Adipose tissue (tissue), 3 donors: ENCODE results near the gene HS1BP3. TPM values are rescaled to one million over a fixed set of nuclear protein-coding genes. Genes with fewer than 3 reads are reported as not detected.

Experiments
- H3K27ac ChIP-seq: one replicate; pipeline ENCODE4 v1.5.1; 2013; ENCODE audit warnings: low read depth, low read length
- WGBS, 3 donors: extraction: QIAGEN DNeasy Blood & Tissue Kit; methylation state at CpG; one replicate each; pipeline ENCODE4 v1.1.7; 2013; 5-methylcytosine and 5-hydroxymethylcytosine counted together
- polyA plus RNA-seq, 3 donors: library from polyadenylated mRNA; stranded (reverse); fragments of 200-250 nt; gene quantifications; one replicate each; pipeline ENCODE4 v1.2.3, GENCODE V29; 2013
- donor health status: healthy with polysubstance abuse.
- donor health status: Bipolar disorder and iron deficiency.
- donor health status: healthy.

The HS1BP3 gene, protein sequence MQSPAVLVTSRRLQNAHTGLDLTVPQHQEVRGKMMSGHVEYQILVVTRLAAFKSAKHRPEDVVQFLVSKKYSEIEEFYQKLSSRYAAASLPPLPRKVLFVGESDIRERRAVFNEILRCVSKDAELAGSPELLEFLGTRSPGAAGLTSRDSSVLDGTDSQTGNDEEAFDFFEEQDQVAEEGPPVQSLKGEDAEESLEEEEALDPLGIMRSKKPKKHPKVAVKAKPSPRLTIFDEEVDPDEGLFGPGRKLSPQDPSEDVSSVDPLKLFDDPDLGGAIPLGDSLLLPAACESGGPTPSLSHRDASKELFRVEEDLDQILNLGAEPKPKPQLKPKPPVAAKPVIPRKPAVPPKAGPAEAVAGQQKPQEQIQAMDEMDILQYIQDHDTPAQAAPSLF
- 10 to 100 TPM; 11.9 to 25.1 (median 14.8) TPM for polyA plus RNA-seq

DNA sequence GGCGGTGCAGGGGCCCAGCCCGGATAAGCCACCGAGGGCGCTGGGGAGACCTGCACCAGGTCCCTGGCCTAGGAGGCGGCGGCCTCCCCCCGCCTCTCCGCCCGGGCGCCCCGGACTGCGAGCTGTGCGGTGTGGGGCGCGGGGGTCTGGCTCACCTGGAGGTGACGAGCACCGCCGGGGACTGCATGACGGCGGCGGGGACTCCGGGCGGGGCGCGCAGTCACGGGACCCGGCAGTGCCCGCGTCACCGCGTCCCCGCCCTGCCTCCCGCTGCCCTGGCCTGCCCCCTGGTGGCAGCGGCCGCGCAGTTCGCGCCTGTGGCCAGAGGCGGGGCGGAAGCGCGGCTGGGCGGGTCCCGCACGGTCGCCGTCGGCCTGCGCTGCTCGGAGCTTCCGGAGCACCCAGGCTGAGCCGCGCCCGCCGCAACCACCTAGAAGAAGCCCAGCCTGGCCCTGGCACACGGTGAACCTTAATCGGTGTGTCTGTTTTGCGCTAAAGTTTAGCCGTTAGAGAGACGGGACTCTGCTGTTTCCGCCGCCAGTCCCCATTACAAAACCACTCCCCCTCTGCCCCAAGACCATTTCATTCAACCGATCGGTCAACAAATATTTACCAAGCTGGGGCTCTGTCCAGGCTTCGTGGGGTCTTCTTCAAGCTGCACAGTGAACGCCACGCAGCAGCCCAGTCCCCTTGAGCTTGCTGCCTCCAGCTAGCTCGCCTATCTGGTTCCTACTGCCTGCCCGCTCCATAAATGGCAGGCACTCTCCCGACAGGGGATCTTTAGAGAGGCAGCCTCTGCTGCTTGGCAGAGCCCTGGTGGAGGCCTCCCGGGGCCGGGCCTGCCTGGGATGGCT lies at the start of gene HS1BP3:
HS1BP3 (minus strand) TSS at position 222 of the 854 bp plus-strand sequence; CDS start at position 187, 35 bp downstream.
- 0 to 2% (median 1%) methylated on average over 54 to 72 of the region's 72 CpGs for WGBS, 3 donors

DNA sequence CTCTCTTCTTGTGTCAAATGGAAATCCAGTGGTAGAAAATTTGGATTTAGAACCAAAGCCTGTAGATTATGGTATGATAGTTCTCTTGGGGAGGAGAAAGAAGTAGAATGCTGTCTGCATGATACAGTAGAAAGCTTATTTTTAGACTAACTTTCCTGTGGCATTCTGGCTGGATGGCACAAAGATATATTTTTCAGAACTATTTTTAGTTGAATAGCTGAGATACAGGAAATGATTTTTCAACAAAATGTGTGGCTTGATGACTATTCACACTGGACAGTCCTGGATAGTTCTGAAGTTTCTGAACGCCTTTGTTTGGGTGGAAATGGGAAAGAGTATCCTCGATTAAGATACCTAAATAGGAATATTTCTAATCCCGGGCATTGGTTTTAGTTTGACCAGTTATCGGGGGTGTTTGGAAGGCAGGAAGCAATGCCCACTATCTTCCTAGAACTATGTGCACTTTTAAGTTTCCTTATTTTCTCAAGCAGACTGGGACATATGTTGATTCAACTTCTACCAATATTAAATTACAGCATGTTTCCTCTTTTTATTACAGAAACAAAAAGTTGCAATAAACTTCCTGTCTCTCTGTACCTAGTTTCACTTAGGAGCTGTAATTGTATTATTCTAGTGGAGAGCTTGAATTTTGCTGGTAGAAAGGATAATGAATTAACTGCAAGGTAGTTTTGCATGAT lies 48.2 kb upstream of the HS1BP3 start:
- WGBS, 3 donors: 34 to 76% (median 55%) methylated on average over 4 of the region's 4 CpGs
- no peak overlapping the region for H3K27ac ChIP-seq

More for the DNA sequence above, at the start of gene HS1BP3:
- peak within 1 kb of the TSS; percentile 40 for H3K27ac ChIP-seq

DNA sequence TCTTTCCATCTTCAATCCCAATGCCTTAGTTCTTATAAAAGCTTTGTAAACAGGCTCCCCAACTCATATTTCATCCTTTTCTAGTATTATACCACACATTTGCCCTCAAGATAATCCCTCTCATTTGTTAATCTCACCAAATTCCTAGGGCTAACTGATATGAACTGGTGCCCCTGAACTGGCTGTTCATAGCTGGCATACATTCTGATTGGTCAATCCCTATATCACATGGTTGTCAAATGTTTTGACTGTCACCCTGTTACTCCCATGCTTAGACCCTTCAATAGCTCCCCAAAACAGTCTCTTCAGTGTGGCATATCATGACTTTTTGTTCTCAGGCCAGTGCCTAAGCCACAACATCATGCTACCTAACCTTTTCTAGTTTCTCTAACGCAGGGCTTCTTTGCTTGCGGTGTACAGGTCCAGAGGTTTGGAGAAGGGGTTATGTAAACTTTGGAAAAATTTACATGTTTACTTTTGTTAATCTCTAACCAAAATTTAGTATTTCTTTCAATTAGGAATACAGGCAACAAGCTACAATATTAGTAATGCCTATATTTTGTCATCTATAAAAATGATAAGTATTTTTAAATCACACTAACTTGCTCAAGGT lies 46.5 kb upstream of the HS1BP3 start:
- WGBS, 3 donors: 93 to 99% (median 97%) methylated on average over 2 of the region's 2 CpGs
- no peak overlapping the region for H3K27ac ChIP-seq

DNA sequence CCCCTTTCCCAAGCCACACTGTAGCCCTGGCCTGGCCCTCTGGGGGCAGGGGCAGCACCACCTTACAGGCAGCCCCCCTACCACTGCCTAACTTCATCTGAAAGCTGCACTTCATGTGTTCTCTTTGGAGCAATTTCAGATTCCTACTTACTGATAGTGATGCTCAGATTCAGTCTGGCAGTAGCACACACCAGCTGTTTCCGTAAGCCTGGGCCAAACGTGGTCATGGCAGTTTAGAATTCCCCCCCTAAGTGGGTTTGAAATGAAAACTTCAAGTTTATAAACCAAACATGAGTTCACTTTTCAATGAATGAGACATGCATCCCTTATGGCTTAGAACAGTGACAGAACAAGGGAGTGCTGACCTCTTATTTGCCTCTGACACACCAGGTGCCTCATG lies 45.5 kb upstream of the HS1BP3 start:
- 89 to 96% (median 90%) methylated on average over 2 of the region's 2 CpGs for WGBS, 3 donors
- no peak overlapping the region for H3K27ac ChIP-seq

DNA sequence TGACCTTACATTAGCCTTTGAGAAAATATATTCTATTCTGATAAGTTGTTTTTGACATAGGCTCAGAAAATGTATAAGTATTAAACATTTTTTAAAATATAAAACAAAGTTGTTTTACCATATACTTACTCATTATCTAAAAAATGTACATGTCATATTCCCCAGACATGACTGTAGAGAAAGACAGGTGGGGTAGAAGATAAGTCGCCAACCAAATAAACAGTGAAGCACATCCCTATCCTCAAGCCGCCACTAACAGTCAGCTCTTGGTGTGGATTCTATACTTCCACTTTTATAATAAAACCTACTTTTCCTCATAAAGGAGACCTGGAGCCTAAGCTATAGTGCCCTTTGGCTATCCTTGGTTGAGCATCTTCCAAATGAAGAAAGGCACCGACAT lies 42.4 kb upstream of the HS1BP3 start:
- 91% methylated on average over 3 of the region's 3 CpGs for WGBS, 3 donors
- H3K27ac ChIP-seq: no peak overlapping the region

DNA sequence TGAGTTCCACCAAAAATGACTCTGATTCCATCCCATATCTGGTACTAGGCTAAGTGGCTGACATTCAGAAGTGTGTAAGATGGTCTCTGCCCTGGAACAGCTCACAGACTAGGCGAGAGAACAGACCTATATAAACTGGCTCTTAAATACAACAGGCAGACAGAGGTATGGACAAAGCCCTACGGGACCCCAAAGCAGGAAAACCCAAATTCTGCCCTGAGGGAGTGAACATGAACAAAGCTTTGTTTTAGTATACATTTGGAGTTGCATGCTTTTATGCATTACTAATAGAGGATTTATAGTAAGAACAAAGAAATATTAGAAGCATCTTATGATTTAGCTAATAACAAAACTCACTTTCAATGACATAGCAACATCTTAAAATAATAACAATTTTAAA lies 41.2 kb upstream of the HS1BP3 start:
- H3K27ac ChIP-seq: no peak overlapping the region
- 91 to 96% (median 93%) methylated on average over 2 of the region's 2 CpGs for WGBS, 3 donors

DNA sequence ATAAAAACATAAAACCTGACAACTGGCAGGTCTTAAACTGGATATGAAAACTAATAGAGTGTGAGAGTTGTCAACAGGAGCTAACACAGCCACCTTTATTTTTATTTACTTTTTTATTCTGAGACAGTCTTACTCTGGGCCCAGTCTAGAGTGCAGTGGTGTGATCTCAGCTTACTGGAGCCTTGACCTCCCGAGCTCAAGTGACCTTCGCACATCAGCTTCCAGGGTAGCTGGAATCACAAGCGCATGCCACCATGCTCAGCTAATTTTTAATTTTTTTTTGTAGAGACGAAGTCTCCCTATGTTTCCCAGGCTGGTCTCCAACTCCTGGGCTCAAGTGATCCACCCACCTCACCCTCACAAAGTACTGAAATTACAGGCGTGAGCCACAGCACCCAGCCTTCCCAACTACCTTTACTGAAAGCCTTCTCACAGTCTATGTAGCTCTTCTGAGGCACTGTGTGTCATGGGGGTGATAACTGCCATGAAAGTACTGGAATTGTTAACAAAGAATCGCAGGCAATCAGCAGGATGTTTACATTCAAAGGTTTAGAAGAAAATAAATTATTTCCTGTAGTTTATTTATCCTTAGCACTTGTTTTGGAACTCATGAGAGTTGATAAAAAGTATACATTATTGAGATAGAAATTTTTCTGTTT lies 40.3 kb upstream of the HS1BP3 start:
- WGBS, 3 donors: 90 to 94% (median 90%) methylated on average over 6 of the region's 6 CpGs
- no peak overlapping the region for H3K27ac ChIP-seq

DNA sequence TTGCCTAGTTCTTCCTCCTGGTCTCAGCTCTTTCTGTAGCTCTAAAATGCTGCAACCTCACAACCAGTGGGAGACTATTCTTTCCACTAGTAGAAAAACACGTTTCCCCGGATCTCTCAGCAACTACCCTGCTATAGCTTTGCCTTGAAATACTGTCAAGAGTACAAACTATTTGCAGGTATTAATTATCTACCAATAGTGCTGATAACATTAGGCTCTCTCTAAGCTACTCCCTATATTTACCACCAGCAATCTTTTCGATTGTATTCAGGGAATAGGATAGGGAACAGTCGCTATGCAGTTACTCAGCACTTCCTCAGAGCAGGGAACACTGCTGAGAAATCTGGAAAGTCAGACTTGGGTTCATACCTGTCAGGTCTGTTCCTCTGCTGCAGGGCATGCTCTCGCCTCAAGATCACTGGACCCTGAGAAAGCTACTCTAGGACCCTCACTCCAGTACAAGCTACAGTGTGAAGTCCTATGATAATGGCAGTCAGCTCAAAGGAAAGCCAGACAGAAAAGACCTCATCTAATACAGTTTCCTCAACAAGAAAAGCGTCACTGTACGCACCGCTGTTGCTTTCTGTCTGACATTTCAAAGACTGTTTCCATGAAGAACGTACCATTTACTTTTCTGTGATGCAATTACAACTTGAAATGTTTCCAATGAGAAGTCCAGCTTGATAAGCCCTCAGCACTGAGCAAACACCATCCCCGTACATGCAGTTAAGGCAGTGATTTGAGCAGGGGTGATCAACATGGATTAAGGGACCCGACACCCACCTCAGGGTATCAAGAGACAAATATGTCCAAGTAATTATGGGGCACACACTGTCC lies 38.7 kb upstream of the HS1BP3 start:
- no peak overlapping the region for H3K27ac ChIP-seq
- WGBS, 3 donors: 51 to 94% (median 85%) methylated on average over 11 of the region's 11 CpGs

DNA sequence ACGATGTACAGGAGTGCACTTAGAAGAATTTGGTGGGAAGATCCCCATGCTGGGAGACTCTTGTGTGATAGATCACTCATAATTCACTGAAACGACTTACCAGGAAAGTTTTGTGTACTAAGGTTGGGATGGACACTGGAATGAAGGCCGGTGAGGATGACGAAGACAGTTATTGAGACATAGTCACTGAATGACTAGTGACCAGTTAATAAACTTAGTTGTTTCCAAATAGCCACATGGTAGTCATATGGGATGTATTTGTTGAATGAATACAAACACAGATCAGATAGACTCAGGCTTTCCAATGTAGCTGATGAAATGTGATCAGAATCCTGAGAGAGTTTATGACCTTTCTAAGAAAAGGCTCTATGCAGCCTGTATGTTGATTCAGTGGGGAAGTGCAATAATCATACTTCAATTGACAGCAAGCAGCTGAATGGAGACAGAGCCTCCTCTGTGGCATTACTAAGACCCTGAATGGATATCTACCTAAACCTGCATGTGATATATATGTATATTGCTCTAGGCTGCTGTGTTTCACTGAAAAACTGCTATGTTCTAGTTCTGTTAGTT lies 36.4 kb upstream of the HS1BP3 start:
- 90 to 97% (median 94%) methylated on average over 4 of the region's 4 CpGs for WGBS, 3 donors
- H3K27ac ChIP-seq: no peak overlapping the region

DNA sequence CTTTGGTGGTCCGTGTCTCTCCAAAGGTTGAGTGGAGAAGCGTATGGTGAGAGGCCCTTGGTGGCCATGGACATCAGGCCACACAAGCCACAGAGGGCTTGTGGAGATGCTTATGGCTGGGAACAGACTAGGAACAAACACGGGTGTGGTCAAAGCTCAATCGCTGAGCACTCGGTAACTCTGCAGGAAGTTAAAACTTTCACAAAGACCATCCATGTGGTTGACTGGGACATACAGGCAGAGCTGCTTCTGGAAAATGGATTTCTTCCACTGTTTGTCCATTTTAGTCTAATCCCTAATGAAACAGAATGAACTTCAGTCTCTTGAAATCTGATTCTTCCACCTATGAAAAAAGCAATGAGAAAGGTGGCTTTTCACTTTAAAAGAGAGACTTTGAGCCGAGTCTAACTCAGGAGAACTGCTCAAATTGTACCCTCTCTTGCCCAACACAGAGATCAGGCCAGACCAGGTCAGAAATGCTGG lies 33.7 kb upstream of the HS1BP3 start:
- H3K27ac ChIP-seq: no peak overlapping the region
- 75 to 90% (median 90%) methylated on average over 6 of the region's 6 CpGs for WGBS, 3 donors

DNA sequence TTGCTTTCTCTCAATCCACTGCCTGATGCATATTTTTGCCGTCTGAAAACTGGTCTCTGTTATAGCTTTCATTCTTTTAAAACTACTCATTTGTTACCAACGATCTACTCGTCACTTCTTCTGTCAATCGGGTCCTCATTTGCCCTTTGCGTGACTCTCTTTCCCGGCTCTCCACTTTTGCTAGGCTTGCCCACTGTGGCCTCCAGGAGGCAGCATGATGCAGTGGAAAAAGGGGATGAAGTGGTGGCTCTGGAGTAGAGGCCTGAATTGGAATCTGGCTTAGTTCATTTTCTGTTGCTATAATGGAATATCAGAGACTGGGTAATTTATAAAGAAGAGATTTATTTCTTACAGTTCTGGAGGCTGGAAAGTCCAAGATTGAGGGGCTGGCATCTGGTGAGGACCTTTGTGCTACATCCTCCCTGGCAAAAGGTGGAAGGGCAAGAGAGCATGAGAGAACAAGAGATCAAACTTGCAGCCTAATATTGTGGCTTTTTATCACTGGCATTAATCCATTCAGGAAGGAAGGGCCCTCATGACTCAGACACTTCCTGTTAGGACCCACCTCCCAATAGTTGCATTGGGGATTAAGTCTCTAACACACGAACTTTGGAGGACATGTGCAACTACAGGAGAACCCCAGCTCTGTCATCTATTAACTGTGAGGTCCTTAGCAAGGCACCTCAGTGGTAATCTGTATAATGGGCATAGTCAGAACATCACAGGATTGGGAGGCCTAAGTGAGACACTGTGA lies 31.4 kb upstream of the HS1BP3 start:
- no peak overlapping the region for H3K27ac ChIP-seq
- WGBS, 3 donors: 73 to 84% (median 75%) methylated on average over 7 of the region's 7 CpGs

DNA sequence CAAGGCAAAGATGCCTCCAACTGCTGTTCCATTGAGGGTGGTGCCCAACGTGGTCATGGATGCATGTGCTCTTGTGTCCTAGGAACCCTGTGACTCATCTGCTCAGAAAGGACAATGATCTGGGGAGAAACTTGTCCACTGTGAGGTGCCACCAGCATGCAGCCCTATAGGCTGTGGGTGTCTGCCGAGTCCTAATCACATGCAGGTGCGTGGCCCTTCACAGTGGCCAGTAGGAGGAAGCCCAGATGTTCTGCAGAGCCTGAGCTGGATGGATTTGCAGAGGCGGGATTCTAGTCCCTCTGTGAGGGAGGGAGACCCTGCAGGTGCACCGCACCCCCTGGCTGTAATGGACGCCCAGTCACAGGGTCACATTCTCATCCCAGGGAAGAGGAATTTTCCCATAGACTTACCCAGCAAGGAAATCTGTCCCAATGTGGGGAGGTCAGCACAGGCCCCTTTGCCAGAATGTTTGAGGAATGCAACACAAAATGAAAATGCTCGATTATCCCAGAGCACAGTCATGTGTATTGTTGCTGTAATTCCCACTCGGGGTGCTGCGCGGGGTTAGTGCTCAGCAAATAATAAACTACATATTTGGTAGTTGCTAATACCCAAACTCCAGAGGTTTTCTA lies 30.0 kb upstream of the HS1BP3 start:
- 77 to 90% (median 90%) methylated on average over 10 of the region's 10 CpGs for WGBS, 3 donors
- H3K27ac ChIP-seq: no peak overlapping the region

DNA sequence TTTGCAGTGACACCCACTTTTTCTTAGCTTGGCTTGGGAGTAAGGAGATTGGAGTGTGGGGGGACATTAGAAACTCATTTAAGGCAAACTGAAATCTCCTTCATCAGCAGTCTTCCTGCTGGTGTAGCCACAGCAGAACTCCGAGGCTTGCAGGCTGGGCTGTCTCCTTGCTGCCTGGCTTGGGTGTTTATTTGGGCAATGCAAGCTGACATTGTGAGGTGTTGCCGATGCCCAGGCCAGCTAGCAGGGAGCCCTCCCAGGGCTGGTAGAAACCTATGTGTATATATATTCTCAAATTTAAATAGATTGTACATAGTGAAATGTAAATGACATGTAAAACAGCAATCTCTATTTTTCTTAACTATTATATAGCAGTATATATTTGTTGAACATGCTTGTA lies 27.9 kb upstream of the HS1BP3 start:
- no peak overlapping the region for H3K27ac ChIP-seq
- WGBS, 3 donors: 89 to 96% (median 94%) methylated on average over 2 of the region's 2 CpGs

DNA sequence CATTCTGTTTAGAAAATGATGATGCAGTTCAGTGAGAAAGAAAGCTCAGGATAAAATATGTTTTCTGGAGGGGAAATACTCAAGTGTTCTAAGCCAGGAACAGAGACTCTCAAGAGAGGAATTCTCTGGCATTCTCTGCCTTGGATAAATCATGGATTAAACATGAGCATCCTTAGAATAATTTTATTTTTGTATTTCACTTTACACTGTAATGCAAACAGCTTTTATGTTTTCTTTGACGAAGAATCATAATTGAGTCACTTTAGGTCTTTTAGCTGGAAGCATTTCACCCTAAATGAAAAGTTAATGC lies 27.1 kb upstream of the HS1BP3 start:
- 81 to 91% (median 91%) methylated on average over 1 of the region's 1 CpG for WGBS, 3 donors
- no peak overlapping the region for H3K27ac ChIP-seq

DNA sequence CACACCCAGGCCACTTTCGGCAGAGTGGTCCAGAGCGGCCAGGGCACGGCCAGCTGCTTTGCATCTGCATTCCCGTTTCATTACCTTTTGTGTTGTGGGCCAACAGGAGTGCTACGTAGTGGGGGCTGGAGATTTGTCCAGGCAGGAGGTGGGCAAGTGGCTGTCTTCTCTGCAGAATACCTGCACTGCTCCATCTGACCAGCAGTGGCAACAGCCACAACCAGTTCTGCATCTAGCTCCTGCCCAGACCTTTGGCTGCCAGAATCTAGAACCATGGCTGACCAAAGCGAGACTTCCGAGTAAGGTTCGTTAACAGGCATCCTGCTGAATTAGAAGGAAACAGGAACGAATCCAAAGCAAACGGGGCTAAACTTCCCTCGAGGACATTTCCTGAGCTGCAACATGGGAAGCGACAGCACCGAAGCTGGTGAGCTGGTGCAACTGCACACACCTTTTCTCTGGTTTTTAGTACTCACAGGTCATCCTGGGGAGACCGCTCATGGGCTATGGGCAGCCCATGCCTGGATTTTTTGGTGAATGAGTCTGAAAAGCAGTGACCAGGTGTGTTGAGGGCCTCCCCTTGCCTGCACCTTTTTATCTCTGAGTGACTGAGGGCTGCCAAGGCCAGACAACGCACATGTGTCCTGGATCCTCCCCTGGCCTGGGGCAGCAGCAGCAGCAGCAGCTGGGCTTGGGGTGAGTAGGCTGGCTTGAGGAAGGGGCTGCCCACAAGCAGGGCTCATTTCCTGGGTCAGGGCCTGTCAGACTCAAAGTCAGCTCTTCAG lies 26.6 kb upstream of the HS1BP3 start:
- 79 to 82% (median 81%) methylated on average over 15 of the region's 15 CpGs for WGBS, 3 donors
- H3K27ac ChIP-seq: no peak overlapping the region
